AG04450 (cell line): ENCODE results near the gene COQ8B. TPM values are rescaled to one million over a fixed set of nuclear protein-coding genes. Genes with fewer than 3 reads are reported as not detected.
"Not testable (repeated sequence)": the region's sequence is repeated elsewhere in the genome, so short reads cannot be mapped to it uniquely, and the experiment has no call there.

Experiments
- CTCF ChIA-PET: fragments of 300-600, 350-600 bp; formaldehyde crosslinking; extraction: SDS; loops from one replicate; lab custom pipeline; 2022; ENCODE audit warnings: antibody characterized with exemption, inconsistent platforms; lab: Charles Lee
- POLR2A ChIA-PET: fragments of 350-600 bp; formaldehyde crosslinking; extraction: SDS; loops from one replicate; lab custom pipeline; 2021; ENCODE audit warnings: antibody characterized with exemption, inconsistent platforms; lab: Yijun Ruan, JAX
- DNase-seq: peaks from one replicate; pipeline ENCODE4 v3.0.0-alpha.2; 2011; ENCODE audit warnings: low read depth, low spot score
- H3K27ac ChIP-seq: one replicate; pipeline ENCODE4 v1.5.1; 2012; ENCODE audit warnings: low read depth, low read length, control low read depth
- H3K27me3 ChIP-seq: one replicate; pipeline ENCODE4 v1.6.0; 2012; ENCODE audit warnings: low read length; ENCODE audit not compliant: control insufficient read depth, insufficient read depth
- H3K4me3 ChIP-seq: 2 replicates; pipeline ENCODE4 v1.5.1; 2011; ENCODE audit warnings: mild to moderate bottlenecking, low read depth, low read length, control low read depth
- H3K9me3 ChIP-seq: 2 replicates; pipeline ENCODE4 v1.5.1; 2012; ENCODE audit warnings: low read length; ENCODE audit not compliant: control insufficient read depth, insufficient read depth
- polyA plus RNA-seq: library from polyadenylated mRNA; depleted of rRNA; stranded (reverse); fragments of >200 nt; gene quantifications from 2 replicates; pipeline ENCODE4 v1.2.3, GENCODE V29; 2011
- TF ChIP-seq, protein P1 (sequence below): IDR thresholded peaks from 2 replicates; pipeline ENCODE4 v1.5.1; 2011; ENCODE audit warnings: low read depth, low read length, control low read depth, inconsistent platforms

Gene COQ8B
- polyA plus RNA-seq, 1 experiment = 16.0 TPM

DNA sequence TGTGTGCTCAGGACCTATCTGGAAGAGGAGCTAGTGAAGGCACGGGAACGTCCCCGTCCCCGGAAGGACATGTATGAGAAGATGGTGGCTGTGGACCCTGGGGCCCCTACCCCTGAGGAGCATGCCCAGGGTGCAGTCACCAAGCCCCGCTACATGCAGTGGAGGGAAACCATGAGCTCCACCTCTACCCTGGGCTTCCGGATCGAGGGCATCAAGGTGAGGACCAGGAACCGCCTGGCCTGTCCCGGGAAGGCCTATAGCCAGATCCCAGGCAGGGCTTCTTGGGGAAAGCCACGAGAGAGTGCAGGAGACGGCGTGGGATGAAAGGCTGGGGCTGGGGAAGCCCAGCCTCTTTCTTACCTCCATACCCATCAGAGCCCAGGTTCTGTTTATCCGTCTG, 16.5 kb upstream of the COQ8B start:
- TF ChIP-seq, protein P1, sequence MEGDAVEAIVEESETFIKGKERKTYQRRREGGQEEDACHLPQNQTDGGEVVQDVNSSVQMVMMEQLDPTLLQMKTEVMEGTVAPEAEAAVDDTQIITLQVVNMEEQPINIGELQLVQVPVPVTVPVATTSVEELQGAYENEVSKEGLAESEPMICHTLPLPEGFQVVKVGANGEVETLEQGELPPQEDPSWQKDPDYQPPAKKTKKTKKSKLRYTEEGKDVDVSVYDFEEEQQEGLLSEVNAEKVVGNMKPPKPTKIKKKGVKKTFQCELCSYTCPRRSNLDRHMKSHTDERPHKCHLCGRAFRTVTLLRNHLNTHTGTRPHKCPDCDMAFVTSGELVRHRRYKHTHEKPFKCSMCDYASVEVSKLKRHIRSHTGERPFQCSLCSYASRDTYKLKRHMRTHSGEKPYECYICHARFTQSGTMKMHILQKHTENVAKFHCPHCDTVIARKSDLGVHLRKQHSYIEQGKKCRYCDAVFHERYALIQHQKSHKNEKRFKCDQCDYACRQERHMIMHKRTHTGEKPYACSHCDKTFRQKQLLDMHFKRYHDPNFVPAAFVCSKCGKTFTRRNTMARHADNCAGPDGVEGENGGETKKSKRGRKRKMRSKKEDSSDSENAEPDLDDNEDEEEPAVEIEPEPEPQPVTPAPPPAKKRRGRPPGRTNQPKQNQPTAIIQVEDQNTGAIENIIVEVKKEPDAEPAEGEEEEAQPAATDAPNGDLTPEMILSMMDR = no peak
- POLR2A ChIA-PET = interaction anchor here (1.0 kb wide), 1 partner anchor 10 kb away, joined by 3 read pairs; no protein-coding TSS in a partner anchor
- no peaks in the 10 kb centered on the region for H3K27me3 ChIP-seq

DNA sequence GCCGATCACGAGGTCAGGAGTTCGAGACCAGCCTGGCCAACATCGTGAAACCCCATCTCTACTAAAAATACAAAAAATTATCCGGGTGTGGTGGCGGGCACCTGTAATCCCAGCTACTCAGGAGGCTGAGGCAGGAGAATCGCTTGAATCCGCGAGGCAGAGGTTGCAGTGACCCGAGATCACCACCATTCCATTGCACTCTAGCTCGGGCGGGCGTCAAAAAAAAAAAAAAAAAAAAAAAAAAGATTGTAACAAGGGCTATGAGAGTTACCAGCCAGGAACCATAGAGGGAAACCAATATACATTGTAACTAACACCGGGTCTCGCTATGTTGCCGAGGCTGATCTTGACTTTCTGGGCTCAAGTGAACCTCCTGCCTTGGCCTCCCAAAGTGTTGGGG, 15.6 kb upstream of the COQ8B start:
- H3K27me3 ChIP-seq, H3K9me3 ChIP-seq, H3K27ac ChIP-seq, DNase-seq, CTCF ChIA-PET, H3K4me3 ChIP-seq: not testable (repeated sequence)
- POLR2A ChIA-PET = interaction anchor here (0.7 to 1.0 kb wide), 2 partner anchors 10 to 69 kb away, joined by 3 to 9 read pairs; no protein-coding TSS in a partner anchor

More for the DNA sequence above, 16.5 kb upstream of the COQ8B start:
- Histone ChIP-seq H3K4me3 (no peak overlapping the region), H3K27ac (no peak overlapping the region), H3K9me3 (no peaks in the 10 kb centered on the region)
- CTCF ChIA-PET = interaction anchor here (1.3 kb wide), 1 partner anchor 31 kb away, joined by 3 read pairs; no protein-coding TSS in a partner anchor
- DNase-seq = no peak

DNA sequence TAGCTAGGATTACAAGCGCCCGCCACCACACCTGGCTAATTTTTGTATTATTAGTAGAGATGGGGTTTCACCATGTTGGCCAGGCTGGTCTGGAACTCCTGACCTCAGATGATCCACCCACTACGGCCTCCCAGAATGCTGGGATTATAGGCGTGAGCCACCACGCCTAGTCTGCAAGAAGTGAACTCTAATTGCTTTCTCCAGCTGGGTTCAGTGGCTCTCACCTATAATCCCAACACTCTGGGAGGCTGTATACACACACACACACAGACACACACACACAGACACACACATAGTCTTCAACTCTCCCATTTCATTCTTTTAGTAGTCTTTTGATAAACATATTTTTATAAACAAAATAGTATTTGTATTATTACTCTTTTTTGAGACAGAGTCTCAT, 13.4 kb upstream of the COQ8B start:
- CTCF ChIA-PET, H3K27ac ChIP-seq, H3K9me3 ChIP-seq, DNase-seq, H3K4me3 ChIP-seq, H3K27me3 ChIP-seq, POLR2A ChIA-PET: not testable (repeated sequence)

DNA sequence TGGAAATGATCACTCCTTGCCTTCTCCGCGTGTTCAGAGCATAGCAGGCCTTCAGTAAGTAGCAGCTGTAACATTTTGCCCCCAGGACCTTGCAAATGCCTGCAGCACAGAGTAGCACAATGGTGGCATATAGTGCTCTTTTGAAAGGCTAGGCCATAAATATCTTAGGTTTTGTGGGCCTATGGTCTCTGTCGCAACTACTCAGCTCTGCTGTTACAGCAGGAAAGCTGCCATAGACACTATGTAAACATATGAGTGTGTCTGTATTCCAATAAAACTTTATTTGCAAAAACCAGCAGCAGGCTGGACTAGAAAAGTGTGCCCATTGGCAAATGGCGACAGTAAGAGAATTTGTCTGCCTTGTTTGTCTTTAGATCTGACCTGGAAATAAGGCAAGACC, 9.6 kb upstream of the COQ8B start:
- ChIA-PET POLR2A (interaction anchor here (0.6 to 0.7 kb wide), 2 partner anchors 8 to 85 kb away, joined by 3 read pairs; no protein-coding TSS in a partner anchor), CTCF (no interaction called here)
- Histone ChIP-seq H3K27ac (no peak overlapping the region), H3K9me3 (no peaks in the 10 kb centered on the region), H3K4me3 (no peak overlapping the region), H3K27me3 (no peaks in the 10 kb centered on the region)
- DNase-seq = no peak
- TF ChIP-seq, protein P1 = no peak

DNA sequence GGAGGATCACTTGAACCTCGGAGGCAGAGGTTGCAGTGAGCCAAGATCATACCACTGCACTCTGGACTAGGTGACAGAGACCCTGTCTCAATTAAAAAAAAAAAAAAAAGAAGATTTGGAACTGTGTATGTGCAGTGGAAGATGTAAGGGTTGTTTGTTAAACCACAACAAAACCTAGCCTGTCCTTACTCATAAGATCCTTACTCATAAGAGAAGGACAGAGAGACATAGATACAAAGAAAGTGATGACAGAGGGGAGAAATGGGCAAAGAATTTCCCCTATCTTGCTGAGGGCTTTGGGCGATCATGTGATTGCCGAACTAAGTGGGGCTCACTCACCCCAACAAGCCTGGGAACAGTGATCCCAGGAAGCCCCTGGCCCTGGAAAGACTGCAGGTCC, 8.2 kb upstream of the COQ8B start:
- ChIA-PET CTCF (interaction anchor here (0.9 kb wide), 1 partner anchor 63 kb away, joined by 10 read pairs; no protein-coding TSS in a partner anchor), POLR2A (no interaction called here)
- Histone ChIP-seq H3K9me3 (no peaks in the 10 kb centered on the region), H3K27me3 (no peaks in the 10 kb centered on the region), H3K27ac (no peak overlapping the region), H3K4me3 (no peak overlapping the region)
- DNase-seq = no peak
- TF ChIP-seq, protein P1 = no peak

DNA sequence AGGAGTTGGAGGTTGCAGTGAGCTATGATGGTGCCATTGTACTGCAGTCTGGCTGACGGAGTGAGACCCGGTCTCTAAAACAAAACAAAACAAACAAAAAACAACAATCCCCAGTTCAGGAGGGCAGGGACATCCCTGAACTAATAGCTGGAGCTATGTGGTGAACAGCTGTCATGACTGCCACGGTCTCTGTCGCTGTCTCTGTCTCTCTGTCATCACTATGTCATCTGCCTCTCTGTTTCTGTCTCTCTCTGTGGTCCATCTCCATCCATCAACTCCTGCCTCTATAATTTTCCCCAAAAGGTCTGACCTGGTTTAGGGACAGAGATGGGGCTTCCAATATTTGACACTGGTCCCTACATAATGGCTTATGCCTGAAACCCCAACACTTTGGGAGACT, 7.6 kb upstream of the COQ8B start:
- H3K9me3 ChIP-seq = no peaks in the 10 kb centered on the region
- no peak overlapping the region for H3K4me3 ChIP-seq
- POLR2A ChIA-PET = no interaction called here
- TF ChIP-seq, protein P1 = no peak
- no peak overlapping the region for H3K27ac ChIP-seq
- DNase-seq = no peak
- CTCF ChIA-PET = no interaction called here
- H3K27me3 ChIP-seq = no peaks in the 10 kb centered on the region
